Keratinocyte (primary cell): ENCODE results near the gene PJA1. TPM values are rescaled to one million over a fixed set of nuclear protein-coding genes. Genes with fewer than 3 reads are reported as not detected.

ENCODE experiments used
- DNase-seq: peaks from one replicate; pipeline ENCODE4 v3.0.0-alpha.2; 2011; ENCODE audit warnings: low read depth, missing footprints, low spot score
- FAIRE-seq: peaks from 2 replicates; lab custom pipeline; 2011; peaks lifted over from hg19 to GRCh38; lab: Jason Lieb, UNC
- H2AFZ ChIP-seq: 2 replicates; pipeline ENCODE4 v1.6.0; 2012; ENCODE audit warnings: low read length, control low read depth, inconsistent platforms; ENCODE audit not compliant: control insufficient read depth
- H3K27ac ChIP-seq: 2 replicates; pipeline ENCODE4 v1.5.1; 2011; ENCODE audit warnings: low read length; ENCODE audit not compliant: control insufficient read depth, insufficient read depth
- H3K27me3 ChIP-seq: 3 replicates; pipeline ENCODE4 v1.6.0; 2011; ENCODE audit warnings: low read length; ENCODE audit not compliant: control insufficient read depth, insufficient read depth; ENCODE audit errors: extremely low read depth
- H3K36me3 ChIP-seq, 2 experiments: 2 replicates in 1 of 2; 3 replicates in 1 of 2; pipeline ENCODE4 v1.5.1; 2011; ENCODE audit warnings: low read length in 2 of 2, mild to moderate bottlenecking in 1 of 2; ENCODE audit not compliant: control insufficient read depth in 2 of 2, insufficient read depth in 2 of 2; ENCODE audit errors: extremely low read depth in 1 of 2
- H3K4me1 ChIP-seq: 3 replicates; pipeline ENCODE4 v1.5.1; 2011; ENCODE audit warnings: low read length; ENCODE audit not compliant: control insufficient read depth, insufficient read depth; ENCODE audit errors: extremely low read depth
- H3K4me2 ChIP-seq: 3 replicates; pipeline ENCODE4 v1.6.0; 2011; ENCODE audit warnings: low read depth, low read length; ENCODE audit not compliant: control insufficient read depth, insufficient read depth; ENCODE audit errors: extremely low read depth
- H3K4me3 ChIP-seq, 3 experiments: fragments of 200-600 bp in 1 of 3; sonication (generic) in 1 of 3; 2 replicates in 2 of 3; 3 replicates in 1 of 3; pipeline ENCODE4 v1.5.1; 2011 to 2016; ENCODE audit warnings: low read length in 3 of 3, mild to moderate bottlenecking in 3 of 3, control low read depth in 2 of 3, inconsistent platforms in 1 of 3, low read depth in 1 of 3, mixed read lengths in 1 of 3, mixed run types in 1 of 3, moderate library complexity in 1 of 3; ENCODE audit not compliant: control insufficient read depth in 2 of 3, insufficient read depth in 2 of 3; ENCODE audit errors: extremely low read depth in 1 of 3
- H3K79me2 ChIP-seq: 2 replicates; pipeline ENCODE4 v1.6.0; 2012; ENCODE audit warnings: low read length; ENCODE audit not compliant: control insufficient read depth, insufficient read depth
- H3K9ac ChIP-seq: 3 replicates; pipeline ENCODE4 v1.6.0; 2011; ENCODE audit warnings: low read length; ENCODE audit not compliant: control insufficient read depth, insufficient read depth; ENCODE audit errors: extremely low read depth
- H3K9me1 ChIP-seq: 3 replicates; pipeline ENCODE4 v1.6.0; 2011; ENCODE audit warnings: low read length; ENCODE audit not compliant: control insufficient read depth, insufficient read depth; ENCODE audit errors: extremely low read depth
- H3K9me3 ChIP-seq: 2 replicates; pipeline ENCODE4 v1.5.1; 2012; ENCODE audit warnings: low read depth, low read length; ENCODE audit not compliant: control insufficient read depth
- H4K20me1 ChIP-seq: 3 replicates; pipeline ENCODE4 v1.6.0; 2011; ENCODE audit warnings: low read length; ENCODE audit not compliant: control insufficient read depth, insufficient read depth; ENCODE audit errors: extremely low read depth
- CTCF ChIP-seq, 3 experiments: IDR thresholded peaks in 1 of 3; conservative IDR thresholded peaks in 1 of 3; optimal IDR thresholded peaks in 1 of 3; 2 replicates in 2 of 3; 3 replicates in 1 of 3; pipeline versions ENCODE3 to v1.5.1; 2011; ENCODE audit warnings: low read length in 3 of 3, mild to moderate bottlenecking in 3 of 3, moderate library complexity in 2 of 3, control low read depth in 1 of 3, inconsistent platforms in 1 of 3; ENCODE audit not compliant: insufficient read depth in 2 of 3; ENCODE audit errors: extremely low read depth in 1 of 3
- EZH2 ChIP-seq: IDR thresholded peaks from one replicate; pipeline ENCODE4 v1.6.1; 2012; ENCODE audit warnings: inconsistent platforms, mild to moderate bottlenecking, low read length, moderate library complexity
- dilution Hi-C: fragments of 300-500 bp; cut with MboI; formaldehyde crosslinking; loops from one replicate; pipeline ENCODE4 v1.7.0; 2020; ENCODE audit warnings: low sequenced_read_pairs; ENCODE audit not compliant: extremely low pct_ligation_motif_present
- polyA plus RNA-seq, 5 experiments: library from polyadenylated mRNA; depleted of rRNA in 3 of 5; stranded (reverse) in 3 of 5; stranded (forward) in 1 of 5; unstranded in 1 of 5; fragments of >200 nt; gene quantifications; 1 replicate in 1 of 5; 2 replicates in 3 of 5; 3 replicates in 1 of 5; pipeline versions ENCODE4 v1.2.1 to v1.2.3, GENCODE V29; 2011 to 2012; ENCODE audit warnings: missing spikeins in 2 of 5, low read depth in 1 of 5, low replicate concordance in 1 of 5

Gene PJA1
- polyA plus RNA-seq, 1 donor (not counting 4 experiments of a cell fraction or from before 2014, with no cell fraction given), result 19.2 TPM

DNA sequence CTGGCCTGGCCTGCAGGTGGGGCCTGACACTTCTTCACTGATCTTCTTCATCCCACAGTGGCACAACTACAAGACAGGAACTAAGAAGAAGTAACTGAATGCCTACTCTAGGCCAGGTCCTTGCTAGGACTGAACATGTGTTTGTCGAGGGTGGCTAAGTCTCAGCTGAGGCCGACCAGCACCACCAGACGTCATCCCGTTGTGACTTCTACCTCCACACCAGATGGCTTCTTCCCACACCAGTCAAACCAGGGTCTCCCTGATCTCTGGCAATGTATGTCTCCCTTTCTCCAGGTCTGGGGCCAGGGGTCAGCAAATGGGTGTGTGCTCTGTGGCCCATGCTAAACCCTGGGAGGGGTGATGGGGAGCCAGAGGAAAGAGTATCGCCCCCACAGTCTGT lies 40.2 kb downstream of the PJA1 start:
- no peak overlapping the region for H2AFZ ChIP-seq
- TF ChIP-seq EZH2 (no peak), CTCF (optimal IDR thresholded peaks at IDR 0.05 in 1 of 3, IDR thresholded peaks at IDR 0.05 in 1 of 3, conservative IDR thresholded peaks at IDR 0.05 in 1 of 3; ENCODE audit: extremely low read depth in 1 of 3, insufficient read depth in 2 of 3, low read length in 3 of 3) (no peak)
- FAIRE-seq, result no peak
- H4K20me1 ChIP-seq, result no peaks in the 10 kb centered on the region
- no peak for DNase-seq
- dilution Hi-C loops, result no loop called here
- H3K27me3 ChIP-seq, result no peaks in the 10 kb centered on the region
- H3K36me3 ChIP-seq, result no peaks in the 10 kb centered on the region
- no peak overlapping the region for H3K4me3 ChIP-seq
- peaks cover 13% of the 10 kb centered on the region for H3K4me1 ChIP-seq
- no peaks in the 10 kb centered on the region for H3K9me3 ChIP-seq
- H3K27ac ChIP-seq, result no peak overlapping the region
- H3K4me2 ChIP-seq, result no peak overlapping the region
- no peaks in the 10 kb centered on the region for H3K9me1 ChIP-seq
- no peak overlapping the region for H3K9ac ChIP-seq
- H3K79me2 ChIP-seq, result no peaks in the 10 kb centered on the region

- no peaks in the 10 kb centered on the region for H3K9me3 ChIP-seq
- DNase-seq, result no peak
- H3K9ac ChIP-seq, result no peak overlapping the region
- no peaks in the 10 kb centered on the region for H3K27me3 ChIP-seq
- no peaks in the 10 kb centered on the region for H4K20me1 ChIP-seq
- H3K36me3 ChIP-seq, result no peaks in the 10 kb centered on the region
- peak overlapping the region; percentile 39 for H3K27ac ChIP-seq
- no peaks in the 10 kb centered on the region for H3K9me1 ChIP-seq
- TF ChIP-seq CTCF (optimal IDR thresholded peaks at IDR 0.05 in 1 of 3, IDR thresholded peaks at IDR 0.05 in 1 of 3, conservative IDR thresholded peaks at IDR 0.05 in 1 of 3; ENCODE audit: extremely low read depth in 1 of 3, insufficient read depth in 2 of 3, low read length in 3 of 3), result no peak
- TF ChIP-seq EZH2, result no peak
- H2AFZ ChIP-seq, result no peak overlapping the region
- dilution Hi-C loops, result no loop called here
- H3K4me1 ChIP-seq, result peaks cover 13% of the 10 kb centered on the region
- no peak overlapping the region for H3K4me2 ChIP-seq
- no peak overlapping the region for H3K4me3 ChIP-seq
- no peaks in the 10 kb centered on the region for H3K79me2 ChIP-seq
- FAIRE-seq, result no peak
Observed at GRCh38 chrX:69124108-69124507, 41.1 kb downstream of the PJA1 start.
